MCF 10A (cell line): ENCODE data around the gene ITGB8. TPM values are rescaled to one million over a fixed set of nuclear protein-coding genes. Genes with fewer than 3 reads are reported as not detected.

Source experiments
- BruUV-seq: library from RNA; stranded (reverse); fragments of 400-500 nt; replicated peaks from 2 replicates; lab custom pipeline; 2021; lab: Mats Ljungman, UMichigan
- CTCF ChIA-PET: fragments of 300-600 bp; sonication (Branson Sonifier 250); formaldehyde crosslinking; extraction: SDS; loops from one replicate; lab custom pipeline; 2021; ENCODE audit warnings: antibody characterized with exemption, inconsistent platforms; lab: Yijun Ruan, JAX
- POLR2A ChIA-PET: fragments of 300-600, 350-650 bp; sonication (Branson Sonifier 250); formaldehyde crosslinking; extraction: SDS; loops from one replicate; lab custom pipeline; 2020; ENCODE audit warnings: antibody characterized with exemption, inconsistent platforms; lab: Yijun Ruan, JAX
- DNase-seq: peaks from one replicate; pipeline ENCODE4 v3.0.0-alpha.2; 2018; ENCODE audit not compliant: unreplicated experiment
- H3K27ac Mint-ChIP-seq: one replicate; pipeline ENCODE4 v1.8.0; 2022; ENCODE audit warnings: mild to moderate bottlenecking, low read depth, mixed read lengths; ENCODE audit not compliant: unreplicated experiment
- H3K27me3 Mint-ChIP-seq: one replicate; pipeline ENCODE4 v1.8.0; 2022; ENCODE audit warnings: mixed read lengths; ENCODE audit not compliant: insufficient read depth, unreplicated experiment
- H3K36me3 Mint-ChIP-seq: one replicate; pipeline ENCODE4 v1.8.0; 2022; ENCODE audit warnings: mild to moderate bottlenecking, moderate library complexity, mixed read lengths; ENCODE audit not compliant: insufficient read depth, unreplicated experiment
- H3K4me1 Mint-ChIP-seq: one replicate; pipeline ENCODE4 v1.8.0; 2022; ENCODE audit warnings: mixed read lengths; ENCODE audit not compliant: insufficient read depth, unreplicated experiment
- H3K4me3 Mint-ChIP-seq: one replicate; pipeline ENCODE4 v1.8.0; 2022; ENCODE audit warnings: mild to moderate bottlenecking, moderate library complexity, mixed read lengths; ENCODE audit not compliant: unreplicated experiment
- H3K9me3 Mint-ChIP-seq: one replicate; pipeline ENCODE4 v1.8.0; 2022; ENCODE audit warnings: mixed read lengths; ENCODE audit not compliant: unreplicated experiment
- intact Hi-C: fragments of 100-400 bp; cut with micrococcal nuclease; formaldehyde crosslinking; loops from 2 replicates; pipeline ENCODE4 v1.14.1; 2022
- total RNA-seq: library from RNA; stranded (reverse); gene quantifications from 2 replicates; pipeline ENCODE4 v1.2.3, GENCODE V29; 2022
- TF ChIP-seq, protein P1 (sequence below): fragments of 200-600 bp; IDR thresholded peaks from one replicate; pipeline ENCODE4 v1.8.0; 2022; ENCODE audit warnings: antibody characterized with exemption, mild to moderate bottlenecking; ENCODE audit not compliant: unreplicated experiment

Gene ITGB8
- total RNA-seq, 1 experiment from 2014 or later, result 38.1 TPM

DNA sequence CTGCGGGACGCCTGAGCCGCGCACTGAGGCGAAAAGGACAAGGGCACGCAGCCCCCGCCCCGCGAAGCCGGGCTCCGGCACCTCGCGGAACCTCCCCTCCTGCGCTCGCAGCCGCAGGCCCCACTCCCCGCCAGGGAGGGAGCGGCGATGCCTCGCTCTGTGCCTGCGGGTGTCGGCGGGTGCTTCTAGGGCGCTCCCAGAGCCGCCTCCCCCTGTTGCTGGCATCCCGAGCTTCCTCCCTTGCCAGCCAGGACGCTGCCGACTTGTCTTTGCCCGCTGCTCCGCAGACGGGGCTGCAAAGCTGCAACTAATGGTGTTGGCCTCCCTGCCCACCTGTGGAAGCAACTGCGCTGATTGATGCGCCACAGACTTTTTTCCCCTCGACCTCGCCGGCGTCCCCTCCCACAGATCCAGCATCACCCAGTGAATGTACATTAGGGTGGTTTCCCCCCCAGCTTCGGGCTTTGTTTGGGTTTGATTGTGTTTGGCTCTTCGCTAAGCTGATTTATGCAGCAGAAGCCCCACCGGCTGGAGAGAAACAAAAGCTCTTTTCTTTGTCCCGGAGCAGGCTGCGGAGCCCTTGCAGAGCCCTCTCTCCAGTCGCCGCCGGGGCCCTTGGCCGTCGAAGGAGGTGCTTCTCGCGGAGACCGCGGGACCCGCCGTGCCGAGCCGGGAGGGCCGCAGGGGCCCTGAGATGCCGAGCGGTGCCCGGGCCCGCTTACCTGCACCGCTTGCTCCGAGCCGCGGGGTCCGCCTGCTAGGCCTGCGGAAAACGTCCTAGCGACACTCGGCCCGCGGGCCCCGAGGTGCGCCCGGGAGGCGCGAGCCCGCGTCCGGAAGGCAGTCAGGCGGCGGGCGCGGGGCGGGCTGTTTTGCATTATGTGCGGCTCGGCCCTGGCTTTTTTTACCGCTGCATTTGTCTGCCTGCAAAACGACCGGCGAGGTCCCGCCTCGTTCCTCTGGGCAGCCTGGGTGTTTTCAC lies 519 bp downstream of the ITGB8 start:
- TF ChIP-seq, protein P1, sequence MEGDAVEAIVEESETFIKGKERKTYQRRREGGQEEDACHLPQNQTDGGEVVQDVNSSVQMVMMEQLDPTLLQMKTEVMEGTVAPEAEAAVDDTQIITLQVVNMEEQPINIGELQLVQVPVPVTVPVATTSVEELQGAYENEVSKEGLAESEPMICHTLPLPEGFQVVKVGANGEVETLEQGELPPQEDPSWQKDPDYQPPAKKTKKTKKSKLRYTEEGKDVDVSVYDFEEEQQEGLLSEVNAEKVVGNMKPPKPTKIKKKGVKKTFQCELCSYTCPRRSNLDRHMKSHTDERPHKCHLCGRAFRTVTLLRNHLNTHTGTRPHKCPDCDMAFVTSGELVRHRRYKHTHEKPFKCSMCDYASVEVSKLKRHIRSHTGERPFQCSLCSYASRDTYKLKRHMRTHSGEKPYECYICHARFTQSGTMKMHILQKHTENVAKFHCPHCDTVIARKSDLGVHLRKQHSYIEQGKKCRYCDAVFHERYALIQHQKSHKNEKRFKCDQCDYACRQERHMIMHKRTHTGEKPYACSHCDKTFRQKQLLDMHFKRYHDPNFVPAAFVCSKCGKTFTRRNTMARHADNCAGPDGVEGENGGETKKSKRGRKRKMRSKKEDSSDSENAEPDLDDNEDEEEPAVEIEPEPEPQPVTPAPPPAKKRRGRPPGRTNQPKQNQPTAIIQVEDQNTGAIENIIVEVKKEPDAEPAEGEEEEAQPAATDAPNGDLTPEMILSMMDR, result no peak
- Mint-ChIP-seq H3K4me3 (peak overlapping the region; percentile 81), H3K27ac (peak overlapping the region; percentile 96), H3K27me3 (no peaks in the 10 kb centered on the region), H3K9me3 (no peaks in the 10 kb centered on the region), H3K36me3 (peaks cover 10% of the 10 kb centered on the region), H3K4me1 (peaks cover 20% of the 10 kb centered on the region)
- ChIA-PET POLR2A (interaction anchor here (0.7 to 10.3 kb wide), 37 partner anchors 11 to 1614 kb away, joined by 3 to 505 read pairs (median 6); partner anchors contain the start of genes CDCA7L and POLR1F), CTCF (interaction anchor here (0.6 to 2.6 kb wide), 9 partner anchors 26 to 583 kb away, joined by 3 to 22 read pairs (median 4); no protein-coding TSS in a partner anchor)
- BruUV-seq, result no TSS peak
- intact Hi-C loops, result loop anchor here (1.0 to 2.0 kb wide), 4 partner anchors 34 to 267 kb away; no protein-coding TSS in a partner anchor
- DNase-seq, result peak; percentile 70

DNA sequence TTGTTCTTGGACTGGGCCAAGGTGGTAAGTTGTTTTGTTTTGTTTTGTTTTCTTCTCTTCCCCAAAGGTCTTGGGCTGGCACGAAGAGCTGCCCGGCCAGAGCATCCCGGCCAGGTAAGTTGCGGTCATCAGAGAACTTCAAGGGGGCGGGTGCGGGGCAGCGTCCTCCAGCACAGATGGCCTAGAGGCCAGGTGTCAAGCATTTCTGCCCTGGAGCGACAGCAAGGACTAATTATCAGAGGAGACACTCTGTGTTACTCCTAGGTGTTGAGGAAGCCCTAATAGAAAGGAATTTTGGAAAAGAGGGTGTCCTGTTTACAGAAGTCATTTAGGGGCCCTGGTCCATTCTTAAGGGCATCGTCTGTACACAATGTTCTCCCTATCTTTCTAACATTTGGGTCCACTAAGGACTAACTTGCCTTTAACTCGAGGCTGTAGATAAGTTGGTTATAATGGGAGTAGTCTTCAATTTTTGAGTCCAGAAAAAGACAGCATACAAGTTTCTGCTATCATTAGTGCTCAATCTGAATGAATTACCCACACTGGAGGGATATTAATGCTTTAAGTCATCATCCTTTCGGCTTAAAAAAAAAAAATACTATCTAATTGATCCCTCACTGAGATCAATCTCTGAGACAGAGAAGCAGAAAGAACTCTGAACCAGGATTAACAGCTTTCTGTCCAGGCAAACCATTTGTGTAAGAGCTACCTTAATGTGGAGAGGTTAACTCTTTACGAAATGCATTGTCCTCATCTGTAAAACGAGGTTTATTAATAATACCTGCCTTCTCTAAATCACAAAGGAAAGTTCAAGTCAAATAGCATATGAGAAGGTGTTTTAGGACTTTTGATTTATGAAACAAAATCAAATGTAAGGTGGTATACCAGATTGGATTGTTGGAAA lies 1.5 kb downstream of the ITGB8 start:
- Mint-ChIP-seq H3K36me3 (peaks cover 17% of the 10 kb centered on the region), H3K27me3 (no peaks in the 10 kb centered on the region), H3K4me3 (peak overlapping the region; percentile 81), H3K9me3 (no peaks in the 10 kb centered on the region), H3K4me1 (peaks cover 23% of the 10 kb centered on the region), H3K27ac (peak overlapping the region; percentile 96)
- intact Hi-C loops, result loop anchor here (1.0 to 2.0 kb wide), 3 partner anchors 20 to 109 kb away; no protein-coding TSS in a partner anchor
- TSS peak; percentile 29 for BruUV-seq
- CTCF ChIA-PET, result interaction anchor here (0.7 to 2.6 kb wide), 7 partner anchors 14 to 266 kb away, joined by 3 to 22 read pairs (median 6); no protein-coding TSS in a partner anchor
- POLR2A ChIA-PET, result interaction anchor here (0.6 to 10.3 kb wide), 17 partner anchors 10 to 667 kb away, joined by 3 to 505 read pairs (median 6); partner anchors contain the start of gene POLR1F
- TF ChIP-seq, protein P1, result no peak
- DNase-seq, result peak; percentile 46

- BruUV-seq, result no TSS peak
- no peaks in the 10 kb centered on the region for H3K9me3 Mint-ChIP-seq
- no peaks in the 10 kb centered on the region for H3K27me3 Mint-ChIP-seq
- no peak overlapping the region for H3K4me3 Mint-ChIP-seq
- DNase-seq, result no peak
- intact Hi-C loops, result no loop called here
- TF ChIP-seq, protein P1, result no peak
- H3K27ac Mint-ChIP-seq, result no peak overlapping the region
- peaks cover 28% of the 10 kb centered on the region for H3K4me1 Mint-ChIP-seq
- peaks cover 67% of the 10 kb centered on the region for H3K36me3 Mint-ChIP-seq
- CTCF ChIA-PET, result no interaction called here
- POLR2A ChIA-PET, result interaction anchor here (0.7 to 10.3 kb wide), 2 partner anchors 17 to 260 kb away, joined by 3 to 505 read pairs; no protein-coding TSS in a partner anchor
Measured at GRCh38 chr7:20338285-20338684, 7.6 kb downstream of the ITGB8 start.
